Neural progenitor cell (in vitro differentiated cells): ENCODE results near the gene CDK3. TPM values are rescaled to one million over a fixed set of nuclear protein-coding genes. Genes with fewer than 3 reads are reported as not detected.

ENCODE experiments used
- DNase-seq: peaks from one replicate; pipeline ENCODE4 v3.0.0-alpha.2; 2016; ENCODE audit warnings: low spot score
- H2AFZ ChIP-seq: fragments of 200-600 bp; sonication (generic); replicated peaks from 2 replicates; pipeline ENCODE4 v1.6.1; 2016; ENCODE audit warnings: antibody characterized with exemption
- H3F3A ChIP-seq: fragments of 200-600 bp; sonication (generic); 2 replicates; pipeline ENCODE4 v1.6.1; 2016; ENCODE audit warnings: antibody characterized with exemption, low read depth
- H3K27ac ChIP-seq: fragments of 200-600 bp; sonication (generic); 2 replicates; pipeline ENCODE4 v1.5.1; 2016; ENCODE audit warnings: mild to moderate bottlenecking
- H3K27me3 ChIP-seq: fragments of 200-600 bp; sonication (generic); 2 replicates; pipeline ENCODE4 v1.6.1; 2016; ENCODE audit warnings: mild to moderate bottlenecking, moderate library complexity
- H3K36me3 ChIP-seq: fragments of 200-600 bp; sonication (generic); 2 replicates; pipeline ENCODE4 v1.5.1; 2016
- H3K4me1 ChIP-seq: fragments of 200-600 bp; sonication (generic); 2 replicates; pipeline ENCODE4 v1.6.1; 2016; ENCODE audit warnings: mixed run types
- H3K4me2 ChIP-seq: fragments of 200-600 bp; sonication (generic); 2 replicates; pipeline ENCODE4 v1.6.1; 2016
- H3K4me3 ChIP-seq: fragments of 200-600 bp; sonication (generic); 2 replicates; pipeline ENCODE4 v1.5.1; 2016
- H3K79me2 ChIP-seq: fragments of 200-600 bp; sonication (generic); 2 replicates; pipeline ENCODE4 v1.6.1; 2016; ENCODE audit warnings: low read depth
- H3K9ac ChIP-seq: fragments of 200-600 bp; sonication (generic); 2 replicates; pipeline ENCODE4 v1.6.1; 2016
- H3K9me3 ChIP-seq: fragments of 200-600 bp; sonication (generic); 2 replicates; pipeline ENCODE4 v1.5.1; 2016; ENCODE audit warnings: low read depth
- H4K20me1 ChIP-seq: fragments of 200-600 bp; sonication (generic); 2 replicates; pipeline ENCODE4 v1.6.1; 2016; ENCODE audit warnings: low read depth
- H3K27ac Mint-ChIP-seq: 3 replicates; pipeline ENCODE4 v1.8.0; 2021; ENCODE audit warnings: mixed read lengths
- H3K27me3 Mint-ChIP-seq: 2 replicates; pipeline ENCODE4 v1.8.0; 2022; ENCODE audit warnings: low read depth, mild to moderate bottlenecking, inconsistent platforms, moderate library complexity, mixed read lengths; ENCODE audit not compliant: insufficient read depth
- H3K36me3 Mint-ChIP-seq: 3 replicates; pipeline ENCODE4 v1.8.0; 2021; ENCODE audit warnings: mixed read lengths
- H3K4me1 Mint-ChIP-seq: 3 replicates; pipeline ENCODE4 v1.8.0; 2021; ENCODE audit warnings: mixed read lengths
- H3K4me3 Mint-ChIP-seq: 3 replicates; pipeline ENCODE4 v1.8.0; 2021; ENCODE audit warnings: mild to moderate bottlenecking, moderate library complexity, mixed read lengths
- H3K9me3 Mint-ChIP-seq: 3 replicates; pipeline ENCODE4 v1.8.0; 2020; ENCODE audit warnings: mixed read lengths
- CTCF ChIP-seq: fragments of 200-600 bp; sonication (generic); IDR thresholded peaks from 2 replicates; pipeline ENCODE4 v1.5.1; 2017; ENCODE audit warnings: antibody characterized with exemption, mild to moderate bottlenecking
- EZH2 ChIP-seq: fragments of 200-600 bp; sonication (generic); IDR thresholded peaks from 2 replicates; pipeline ENCODE4 v1.6.1; 2017; ENCODE audit warnings: antibody characterized with exemption, mild to moderate bottlenecking, moderate library complexity
- EZH2phosphoT487 ChIP-seq: fragments of 200-600 bp; sonication (generic); IDR thresholded peaks from 2 replicates; pipeline ENCODE4 v1.6.1; 2017; ENCODE audit warnings: antibody characterized with exemption
- total RNA-seq: library from RNA; depleted of rRNA; stranded (reverse); fragments of >200 nt; gene quantifications from 2 replicates; pipeline ENCODE4 v1.2.3, GENCODE V29; 2015; ENCODE audit warnings: low replicate concordance

The CDK3 gene
- 3.0 and 6.8 TPM in 2 replicates for total RNA-seq

- no peaks in the 10 kb centered on the region for H3K79me2 ChIP-seq
- H3K27ac Mint-ChIP-seq, result peak within 1 kb of the TSS; percentile 42
- peak within 1 kb of the TSS; percentile 85 for H2AFZ ChIP-seq
- H3K27me3 ChIP-seq, result no peaks in the 10 kb centered on the region
- H4K20me1 ChIP-seq, result no peaks in the 10 kb centered on the region
- H3K36me3 ChIP-seq, result no peaks in the 10 kb centered on the region
- H3K4me2 ChIP-seq, result no peak within 1 kb of the TSS
- TF ChIP-seq CTCF (no peak), EZH2 (no peak), EZH2phosphoT487 (no peak)
- H3K9ac ChIP-seq, result no peak within 1 kb of the TSS
- peaks cover 9% of the 10 kb centered on the region for H3K4me1 Mint-ChIP-seq
- H3K4me1 ChIP-seq, result no peaks in the 10 kb centered on the region
- H3K36me3 Mint-ChIP-seq, result no peaks in the 10 kb centered on the region
- H3K9me3 ChIP-seq, result no peaks in the 10 kb centered on the region
- no peak within 1 kb of the TSS for H3K4me3 ChIP-seq
- no peak for DNase-seq
- H3K9me3 Mint-ChIP-seq, result no peaks in the 10 kb centered on the region
- H3K4me3 Mint-ChIP-seq, result no peak within 1 kb of the TSS
- H3F3A ChIP-seq, result no peaks in the 10 kb centered on the region
- H3K27me3 Mint-ChIP-seq, result peaks cover 6% of the 10 kb centered on the region
- H3K27ac ChIP-seq, result no peak within 1 kb of the TSS
Measured at GRCh38 chr17:76000755-76001521, at the start of gene CDK3. Gene CDK3 (plus strand): TSS chr17:76000855. CDS start chr17:76001426, 571 bp downstream.

GRCh38 chr17:75950855-75951554 is 49.6 kb upstream of the CDK3 start:
- no peaks in the 10 kb centered on the region for H3K4me1 Mint-ChIP-seq
- no peak overlapping the region for H3K27ac Mint-ChIP-seq
- Histone ChIP-seq H3K4me1 (no peaks in the 10 kb centered on the region), H3K36me3 (no peaks in the 10 kb centered on the region), H3K79me2 (no peaks in the 10 kb centered on the region), H3F3A (no peaks in the 10 kb centered on the region), H3K27ac (no peak overlapping the region), H2AFZ (no peak overlapping the region), H3K4me3 (no peak overlapping the region), H3K27me3 (no peaks in the 10 kb centered on the region), H3K9me3 (no peaks in the 10 kb centered on the region), H3K9ac (no peak overlapping the region), H3K4me2 (no peak overlapping the region), H4K20me1 (no peaks in the 10 kb centered on the region)
- no peaks in the 10 kb centered on the region for H3K9me3 Mint-ChIP-seq
- H3K4me3 Mint-ChIP-seq, result no peak overlapping the region
- H3K27me3 Mint-ChIP-seq, result peaks cover 4% of the 10 kb centered on the region
- DNase-seq, result no peak
- TF ChIP-seq CTCF (no peak), EZH2phosphoT487 (no peak), EZH2 (no peak)
- peaks cover 28% of the 10 kb centered on the region for H3K36me3 Mint-ChIP-seq

- Histone ChIP-seq H3K4me3 (no peak overlapping the region), H3K9ac (no peak overlapping the region), H3F3A (peaks cover 3% of the 10 kb centered on the region), H3K79me2 (no peaks in the 10 kb centered on the region), H4K20me1 (no peaks in the 10 kb centered on the region), H3K27ac (no peak overlapping the region), H3K4me1 (peaks cover 7% of the 10 kb centered on the region), H3K27me3 (no peaks in the 10 kb centered on the region), H3K4me2 (no peak overlapping the region), H2AFZ (no peak overlapping the region), H3K36me3 (no peaks in the 10 kb centered on the region), H3K9me3 (no peaks in the 10 kb centered on the region)
- no peak overlapping the region for H3K27ac Mint-ChIP-seq
- H3K4me3 Mint-ChIP-seq, result no peak overlapping the region
- peaks cover 13% of the 10 kb centered on the region for H3K36me3 Mint-ChIP-seq
- H3K27me3 Mint-ChIP-seq, result no peaks in the 10 kb centered on the region
- no peaks in the 10 kb centered on the region for H3K9me3 Mint-ChIP-seq
- peak; percentile 26 for DNase-seq
- no peak for TF ChIP-seq EZH2phosphoT487
- no peak for TF ChIP-seq CTCF
- no peak for TF ChIP-seq EZH2
- H3K4me1 Mint-ChIP-seq, result no peaks in the 10 kb centered on the region
Measured at GRCh38 chr17:75959051-75959838, 41.4 kb upstream of the CDK3 start.
